ENCODE measurements around the gene FAM98B. TPM values are rescaled to one million over a fixed set of nuclear protein-coding genes. Genes with fewer than 3 reads are reported as not detected.

FAM98B gene
- total and polyA plus RNA-seq, 10 of the 15 experiments (the other 5 are each of a cell fraction or from before 2014, with no cell fraction given): 1.3 to 36.7 (median 10.9) TPM

DNA sequence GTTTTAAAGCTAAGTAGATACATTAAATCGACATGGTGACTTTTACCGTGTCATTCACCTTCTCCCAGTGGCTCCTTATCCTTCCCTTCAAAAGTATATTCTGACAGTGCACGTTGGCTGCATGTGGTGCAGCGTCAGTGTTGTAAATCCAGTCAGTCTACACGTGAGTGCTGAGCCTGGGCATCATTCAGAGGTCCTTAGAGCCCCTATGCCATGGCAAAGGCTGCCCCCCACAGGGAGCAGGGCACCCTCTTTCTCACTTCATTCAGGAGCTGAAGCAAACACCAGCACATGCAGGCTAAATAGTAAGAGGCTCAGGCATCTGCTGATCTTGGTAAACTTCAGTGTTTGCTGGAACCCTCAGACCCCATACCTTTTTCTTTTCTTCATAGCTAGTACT lies 67.4 kb downstream of the FAM98B start (continued):
- TF ChIP-seq ZNF24 (IDR thresholded peaks at IDR 0.05) (no peak), HDGF (IDR thresholded peaks at IDR 0.05) (no peak), BRCA1 (IDR thresholded peaks at IDR 0.05; ENCODE audit: low read depth, low read length) (no peak), IKZF2 (IDR thresholded peaks at IDR 0.05) (no peak), JUNB (IDR thresholded peaks at IDR 0.05) (no peak)
- TF ChIP-seq, protein P1, sequence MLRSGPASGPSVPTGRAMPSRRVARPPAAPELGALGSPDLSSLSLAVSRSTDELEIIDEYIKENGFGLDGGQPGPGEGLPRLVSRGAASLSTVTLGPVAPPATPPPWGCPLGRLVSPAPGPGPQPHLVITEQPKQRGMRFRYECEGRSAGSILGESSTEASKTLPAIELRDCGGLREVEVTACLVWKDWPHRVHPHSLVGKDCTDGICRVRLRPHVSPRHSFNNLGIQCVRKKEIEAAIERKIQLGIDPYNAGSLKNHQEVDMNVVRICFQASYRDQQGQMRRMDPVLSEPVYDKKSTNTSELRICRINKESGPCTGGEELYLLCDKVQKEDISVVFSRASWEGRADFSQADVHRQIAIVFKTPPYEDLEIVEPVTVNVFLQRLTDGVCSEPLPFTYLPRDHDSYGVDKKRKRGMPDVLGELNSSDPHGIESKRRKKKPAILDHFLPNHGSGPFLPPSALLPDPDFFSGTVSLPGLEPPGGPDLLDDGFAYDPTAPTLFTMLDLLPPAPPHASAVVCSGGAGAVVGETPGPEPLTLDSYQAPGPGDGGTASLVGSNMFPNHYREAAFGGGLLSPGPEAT (IDR thresholded peaks at IDR 0.05; ENCODE audit: low read depth): no peak
- TF ChIP-seq, protein P2, sequence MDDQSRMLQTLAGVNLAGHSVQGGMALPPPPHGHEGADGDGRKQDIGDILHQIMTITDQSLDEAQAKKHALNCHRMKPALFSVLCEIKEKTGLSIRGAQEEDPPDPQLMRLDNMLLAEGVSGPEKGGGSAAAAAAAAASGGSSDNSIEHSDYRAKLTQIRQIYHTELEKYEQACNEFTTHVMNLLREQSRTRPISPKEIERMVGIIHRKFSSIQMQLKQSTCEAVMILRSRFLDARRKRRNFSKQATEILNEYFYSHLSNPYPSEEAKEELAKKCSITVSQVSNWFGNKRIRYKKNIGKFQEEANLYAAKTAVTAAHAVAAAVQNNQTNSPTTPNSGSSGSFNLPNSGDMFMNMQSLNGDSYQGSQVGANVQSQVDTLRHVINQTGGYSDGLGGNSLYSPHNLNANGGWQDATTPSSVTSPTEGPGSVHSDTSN (IDR thresholded peaks at IDR 0.05; ENCODE audit: insufficient replicate concordance, low read depth, low read length): no peak

- ChIA-PET RAD21 (ENCODE audit: unreplicated experiment) (interaction anchor here (0.7 to 3.1 kb wide), 7 partner anchors 30 to 172 kb away, joined by 3 to 15 read pairs (median 4); partner anchors contain the start of gene RASGRP1), CTCF (interaction anchor here (0.6 to 7.7 kb wide), 13 partner anchors 8 to 177 kb away, joined by 3 to 41 read pairs (median 4); no protein-coding TSS in a partner anchor), SMC1A (ENCODE audit: uncharacterized antibody, unreplicated experiment) (interaction anchor here (0.6 to 5.5 kb wide), 12 partner anchors 11 to 179 kb away, joined by 3 to 31 read pairs (median 6); no protein-coding TSS in a partner anchor), POLR2A (interaction anchor here (0.9 to 2.6 kb wide), 6 partner anchors 10 to 34 kb away, joined by 3 to 8 read pairs (median 5); no protein-coding TSS in a partner anchor)
- WGBS (ENCODE audit: insufficient coverage, insufficient replicate concordance, low lambda C conversion rate, missing lambda C conversion rate): 76% methylated on average over 4 of the region's 4 CpGs
- 0 out of 2 replicates have a peak, but pooled peaks have one; percentile 28 for TF ChIP-seq IKZF1 (conservative IDR thresholded peaks at IDR 0.05)
- no peak for TF ChIP-seq SMARCA5 (IDR thresholded peaks at IDR 0.05)
- peak in 1 of 2 experiments; percentile 22; a peak in 1 of 4 replicates for TF ChIP-seq IKZF2 (IDR thresholded peaks at IDR 0.05)
- no peak for TF ChIP-seq CBFB (IDR thresholded peaks at IDR 0.05; ENCODE audit: low read depth)
- peak; percentile 19; the same call in 1 of the 2 replicates for TF ChIP-seq RAD51 (IDR thresholded peaks at IDR 0.05)
- TF ChIP-seq RUNX3 (IDR thresholded peaks at IDR 0.05; ENCODE audit: low read length): 0 out of 2 replicates have a peak, but pooled peaks have one; percentile 21
- peak; percentile 64; the same call in 1 of the 2 replicates for TF ChIP-seq IRF4 (IDR thresholded peaks at IDR 0.05; ENCODE audit: low read depth, low read length)
- TF ChIP-seq BHLHE40 (IDR thresholded peaks at IDR 0.05; ENCODE audit: borderline replicate concordance in 1 of 2, low read depth in 2 of 2, low read length in 1 of 2): peak; percentile 15 to 59; a peak in 2 of 4 replicates
- DNase-seq (ENCODE audit: low read depth, low spot score): no peak
- no peaks in the 10 kb centered on the region for H3K9me3 ChIP-seq (replicated peaks; ENCODE audit: control insufficient read depth, insufficient read depth, low read length)
- H3K27me3 ChIP-seq (replicated peaks in 1 of 2; ENCODE audit: control insufficient read depth in 2 of 2, insufficient read depth in 2 of 2, low read length in 1 of 2): no peaks in the 10 kb centered on the region
- intact Hi-C loops (cut with micrococcal nuclease; ENCODE audit: unreplicated experiment) (no loop called here), in situ Hi-C loops (cut with MboI) (no loop called here)
- no peak overlapping the region for H3K4me3 ChIP-seq
- no peaks in the 10 kb centered on the region for H3K4me1 ChIP-seq (ENCODE audit: control insufficient read depth, insufficient read depth, low read length)
- peak; percentile 31 for FAIRE-seq
- peaks cover 3 to 7% of the 10 kb centered on the region in 2 experiments for H3K36me3 ChIP-seq (ENCODE audit: control insufficient read depth in 2 of 2, insufficient read depth in 2 of 2, low read length in 1 of 2)
- H3K27ac ChIP-seq (ENCODE audit: control insufficient read depth, insufficient read depth): no peak overlapping the region
- H3K9ac ChIP-seq (ENCODE audit: control insufficient read depth, insufficient read depth, low read length): no peak overlapping the region
- no peak overlapping the region for H3K4me2 ChIP-seq (ENCODE audit: control insufficient read depth, insufficient read depth)
- no TSS peak for BruUV-seq (replicated peaks)
- ATAC-seq: peak; percentile 34
- H3K79me2 ChIP-seq (ENCODE audit: control insufficient read depth, insufficient read depth, low read length): no peaks in the 10 kb centered on the region
- no peaks in the 10 kb centered on the region for H4K20me1 ChIP-seq (ENCODE audit: control insufficient read depth, insufficient read depth)
- H2AFZ ChIP-seq (ENCODE audit: control insufficient read depth, low read depth, low read length): no peak overlapping the region
Observed at GRCh38 chr15:38522922-38523321, 69.0 kb downstream of the FAM98B start.

Data from GM12878 (cell line).